ENCODE data around the gene CCN2.

GRCh38 chr6:131978522-131978921 is 27.4 kb upstream of the CCN2 start:
- TF ChIP-seq POLR2A (IDR thresholded peaks at IDR 0.05) (no peak), CTCF (IDR thresholded peaks at IDR 0.05) (no peak)

Data from vagina (tissue), 2 donors.